Uterine smooth muscle cell (primary cell): ENCODE data around the gene PLK4. TPM values are rescaled to one million over a fixed set of nuclear protein-coding genes. Genes with fewer than 3 reads are reported as not detected.

Experiments
- total RNA-seq: library from RNA; depleted of rRNA; stranded (reverse); fragments of >200 nt; gene quantifications from 2 replicates; pipeline ENCODE4 v1.2.3, GENCODE V29; 2014

PLK4 gene
- total RNA-seq = 9.7 and 38.1 TPM in 2 replicates

DNA sequence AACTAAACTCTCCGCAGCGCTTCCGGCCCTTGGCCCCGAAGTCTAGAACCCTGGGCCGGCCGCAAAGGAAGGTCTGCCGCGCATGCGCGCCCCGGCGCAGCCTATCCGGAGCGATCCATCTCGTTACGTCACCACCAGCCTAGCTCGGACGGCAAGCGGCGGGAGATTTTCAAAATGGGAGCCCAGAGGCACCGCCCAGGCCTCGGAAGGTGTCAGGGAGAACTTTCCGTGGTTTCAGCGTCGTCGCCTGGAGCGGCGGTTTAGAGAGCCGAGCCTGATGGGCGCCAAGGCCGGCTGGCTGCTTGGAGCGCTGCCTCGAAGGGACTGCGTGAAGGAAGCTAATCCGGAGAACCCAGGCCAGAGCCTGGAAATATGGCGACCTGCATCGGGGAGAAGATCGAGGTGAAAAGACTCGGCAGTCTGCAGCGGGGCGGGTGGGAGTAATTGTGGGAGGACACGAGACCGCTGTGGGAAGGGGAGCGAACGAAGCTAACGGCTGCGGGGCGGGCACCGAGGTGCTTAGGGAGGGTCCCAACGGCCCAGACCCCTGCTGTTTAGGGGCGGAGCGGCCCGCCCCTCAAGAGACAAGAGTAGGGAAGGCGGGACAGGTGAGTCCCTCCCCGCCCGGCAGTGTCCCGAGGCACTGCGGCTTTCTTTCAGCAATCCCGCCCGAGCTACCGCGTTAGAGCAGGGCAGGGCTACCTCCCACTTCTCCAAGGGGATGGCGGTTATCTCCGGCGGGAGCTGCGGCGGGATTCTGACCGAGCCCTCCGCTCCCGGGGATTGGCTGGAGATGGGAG, at the start of gene PLK4:
PLK4 (plus strand) TSS at position 131 of the 800 bp plus-strand sequence; CDS start at position 373, 242 bp downstream.

Other genes with a start within 250 kb of the PLK4 start
- gene INTU, start 247.9 kb upstream of the PLK4 start, total RNA-seq = 5.5 and 8.1 TPM in 2 replicates
- not detected in 2 replicates for gene SLC25A31, start 150.5 kb upstream of the PLK4 start, total RNA-seq
- gene HSPA4L, start 98.6 kb upstream of the PLK4 start, total RNA-seq = 5.4 and 8.4 TPM in 2 replicates
- gene MFSD8, start 84.3 kb downstream of the PLK4 start, total RNA-seq = 19.1 and 21.5 TPM in 2 replicates
- 6.2 and 6.4 TPM in 2 replicates for gene ABHD18, start 84.5 kb downstream of the PLK4 start, total RNA-seq
- gene LARP1B, start 180.4 kb downstream of the PLK4 start, total RNA-seq = 30.3 and 39.4 TPM in 2 replicates